Spleen (tissue), 7 donors: ENCODE results near the gene SOX15.

Source experiments
- POLR2A ChIP-seq, 3 donors: fragments of 450-650 bp; IDR thresholded peaks; one replicate each; pipeline ENCODE4 v1.5.1; 2017; ENCODE audit warnings: antibody characterized with exemption in 3 of 3, mild to moderate bottlenecking in 1 of 3
- TF ChIP-seq, protein P1 (sequence below), 11 experiments: fragments of 200-600 bp in 7 of 11; fragments of 450-650 bp in 4 of 11; sonication (generic) in 4 of 11; IDR thresholded peaks in 8 of 11; conservative IDR thresholded peaks in 3 of 11; 1 replicate in 7 of 11; 2 replicates in 4 of 11; pipeline versions ENCODE4 v1.4.0 to v1.8.0; 2016 to 2021; ENCODE audit warnings: antibody characterized with exemption in 11 of 11, inconsistent platforms in 4 of 11, mild to moderate bottlenecking in 1 of 11
- donor health status: DM: no; HTN: no; CAD: no; lungs with moderate emphysema.
- donor health status: DM: no; HTN: no; CAD: no.
- donor health status: DM: no; HTN: no; CAD: no.

GRCh38 chr17:7563115-7563869 lies 26.6 kb downstream of the SOX15 start:
- no peak for TF ChIP-seq POLR2A (IDR thresholded peaks at IDR 0.05)
- TF ChIP-seq, protein P1, sequence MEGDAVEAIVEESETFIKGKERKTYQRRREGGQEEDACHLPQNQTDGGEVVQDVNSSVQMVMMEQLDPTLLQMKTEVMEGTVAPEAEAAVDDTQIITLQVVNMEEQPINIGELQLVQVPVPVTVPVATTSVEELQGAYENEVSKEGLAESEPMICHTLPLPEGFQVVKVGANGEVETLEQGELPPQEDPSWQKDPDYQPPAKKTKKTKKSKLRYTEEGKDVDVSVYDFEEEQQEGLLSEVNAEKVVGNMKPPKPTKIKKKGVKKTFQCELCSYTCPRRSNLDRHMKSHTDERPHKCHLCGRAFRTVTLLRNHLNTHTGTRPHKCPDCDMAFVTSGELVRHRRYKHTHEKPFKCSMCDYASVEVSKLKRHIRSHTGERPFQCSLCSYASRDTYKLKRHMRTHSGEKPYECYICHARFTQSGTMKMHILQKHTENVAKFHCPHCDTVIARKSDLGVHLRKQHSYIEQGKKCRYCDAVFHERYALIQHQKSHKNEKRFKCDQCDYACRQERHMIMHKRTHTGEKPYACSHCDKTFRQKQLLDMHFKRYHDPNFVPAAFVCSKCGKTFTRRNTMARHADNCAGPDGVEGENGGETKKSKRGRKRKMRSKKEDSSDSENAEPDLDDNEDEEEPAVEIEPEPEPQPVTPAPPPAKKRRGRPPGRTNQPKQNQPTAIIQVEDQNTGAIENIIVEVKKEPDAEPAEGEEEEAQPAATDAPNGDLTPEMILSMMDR (IDR thresholded peaks at IDR 0.05 in 8 of 11, conservative IDR thresholded peaks at IDR 0.05 in 3 of 11) = no peak
